Activated CD8-positive, alpha-beta T cell treated with anti-CD3 and anti-CD28 coated beads for 36 hours (primary cell): ENCODE measurements around the gene IGSF3. TPM values are rescaled to one million over a fixed set of nuclear protein-coding genes. Genes with fewer than 3 reads are reported as not detected.

Source experiments
- ATAC-seq: fragments of 200-7000 bp; cut with Tn5 transposase; one replicate; pipeline ENCODE4 v1.10.0; 2021; ENCODE audit warnings: mild to moderate bottlenecking, moderate library complexity
- CTCF ChIA-PET: fragments of 350-600 bp; sonication (Branson Sonifier 250); formaldehyde crosslinking; loops from one replicate; lab custom pipeline; 2021; ENCODE audit warnings: antibody characterized with exemption; lab: Charles Lee
- POLR2A ChIA-PET: fragments of 350-600 bp; sonication (Branson Sonifier 250); formaldehyde crosslinking; loops from one replicate; lab custom pipeline; 2021; ENCODE audit warnings: antibody characterized with exemption; lab: Charles Lee
- DNase-seq: peaks from one replicate; pipeline ENCODE4 v3.0.0-alpha.2; 2020
- H3K27ac Mint-ChIP-seq: one replicate; pipeline ENCODE4 v1.8.0; 2021; ENCODE audit warnings: mild to moderate bottlenecking, mixed read lengths
- H3K27me3 Mint-ChIP-seq: one replicate; pipeline ENCODE4 v1.8.0; 2021; ENCODE audit warnings: mixed read lengths
- H3K36me3 Mint-ChIP-seq: one replicate; pipeline ENCODE4 v1.8.0; 2021; ENCODE audit warnings: low read depth, mixed read lengths
- H3K4me1 Mint-ChIP-seq: one replicate; pipeline ENCODE4 v1.8.0; 2021; ENCODE audit warnings: low read depth, mixed read lengths
- H3K4me3 Mint-ChIP-seq: one replicate; pipeline ENCODE4 v1.8.0; 2021; ENCODE audit warnings: mild to moderate bottlenecking, moderate library complexity, mixed read lengths
- H3K9me3 Mint-ChIP-seq: one replicate; pipeline ENCODE4 v1.8.0; 2021; ENCODE audit warnings: mixed read lengths
- intact Hi-C: fragments of 100-400 bp; cut with micrococcal nuclease; formaldehyde crosslinking; loops from one replicate; pipeline ENCODE4 v1.10.0; 2022
- total RNA-seq, 2 experiments: library from RNA; stranded (reverse); gene quantifications; one replicate each; pipeline ENCODE4 v1.2.3, GENCODE V29; 2021
- TF ChIP-seq, protein P1 (sequence below): fragments of 200-600 bp; IDR thresholded peaks from one replicate; pipeline ENCODE4 v1.8.0; 2022; ENCODE audit warnings: antibody characterized with exemption, mild to moderate bottlenecking

IGSF3 gene
- total RNA-seq, 2 experiments from 2014 or later, result 0.54 to 0.72 TPM

DNA sequence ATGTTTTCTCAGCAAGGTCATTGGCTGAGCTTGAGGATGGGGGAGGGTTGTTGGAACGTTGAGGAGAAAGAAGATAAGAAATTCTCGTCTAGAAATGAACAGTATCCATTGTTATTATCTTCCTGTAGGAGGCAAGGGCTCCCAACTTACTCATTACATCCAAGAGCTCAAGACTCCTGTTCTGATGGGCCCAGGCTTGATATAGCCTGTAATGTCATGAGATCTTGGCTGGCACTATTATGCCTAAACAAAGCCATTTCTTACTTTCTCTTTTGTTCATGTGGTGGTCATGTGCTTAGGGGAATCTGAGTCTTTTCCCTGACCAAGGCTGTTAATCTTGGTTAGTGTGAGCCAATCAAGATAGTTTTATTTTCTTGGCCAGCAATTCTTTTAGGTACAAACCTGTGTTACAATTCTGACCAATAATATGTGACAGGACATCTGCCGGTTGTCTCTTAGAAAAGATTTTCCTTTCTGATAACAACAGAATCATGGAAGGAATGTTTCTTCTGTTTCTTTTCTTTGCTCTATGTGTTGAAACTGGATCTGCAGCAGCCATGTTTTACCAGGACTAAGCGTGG, 15.2 kb upstream of the IGSF3 start:
- ATAC-seq (no peak), DNase-seq (no peak)
- Mint-ChIP-seq H3K4me1 (no peaks in the 10 kb centered on the region), H3K36me3 (no peaks in the 10 kb centered on the region), H3K9me3 (no peaks in the 10 kb centered on the region), H3K27me3 (peaks cover 4% of the 10 kb centered on the region), H3K27ac (no peak overlapping the region), H3K4me3 (no peak overlapping the region)
- CTCF ChIA-PET, result interaction anchor here (4.2 kb wide), 1 partner anchor 11 kb away, joined by 20 read pairs; no protein-coding TSS in a partner anchor
- intact Hi-C loops, result no loop called here
- POLR2A ChIA-PET, result interaction anchor here (1.0 kb wide), 1 partner anchor 22 kb away, joined by 3 read pairs; no protein-coding TSS in a partner anchor
- TF ChIP-seq, protein P1, sequence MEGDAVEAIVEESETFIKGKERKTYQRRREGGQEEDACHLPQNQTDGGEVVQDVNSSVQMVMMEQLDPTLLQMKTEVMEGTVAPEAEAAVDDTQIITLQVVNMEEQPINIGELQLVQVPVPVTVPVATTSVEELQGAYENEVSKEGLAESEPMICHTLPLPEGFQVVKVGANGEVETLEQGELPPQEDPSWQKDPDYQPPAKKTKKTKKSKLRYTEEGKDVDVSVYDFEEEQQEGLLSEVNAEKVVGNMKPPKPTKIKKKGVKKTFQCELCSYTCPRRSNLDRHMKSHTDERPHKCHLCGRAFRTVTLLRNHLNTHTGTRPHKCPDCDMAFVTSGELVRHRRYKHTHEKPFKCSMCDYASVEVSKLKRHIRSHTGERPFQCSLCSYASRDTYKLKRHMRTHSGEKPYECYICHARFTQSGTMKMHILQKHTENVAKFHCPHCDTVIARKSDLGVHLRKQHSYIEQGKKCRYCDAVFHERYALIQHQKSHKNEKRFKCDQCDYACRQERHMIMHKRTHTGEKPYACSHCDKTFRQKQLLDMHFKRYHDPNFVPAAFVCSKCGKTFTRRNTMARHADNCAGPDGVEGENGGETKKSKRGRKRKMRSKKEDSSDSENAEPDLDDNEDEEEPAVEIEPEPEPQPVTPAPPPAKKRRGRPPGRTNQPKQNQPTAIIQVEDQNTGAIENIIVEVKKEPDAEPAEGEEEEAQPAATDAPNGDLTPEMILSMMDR, result no peak

DNA sequence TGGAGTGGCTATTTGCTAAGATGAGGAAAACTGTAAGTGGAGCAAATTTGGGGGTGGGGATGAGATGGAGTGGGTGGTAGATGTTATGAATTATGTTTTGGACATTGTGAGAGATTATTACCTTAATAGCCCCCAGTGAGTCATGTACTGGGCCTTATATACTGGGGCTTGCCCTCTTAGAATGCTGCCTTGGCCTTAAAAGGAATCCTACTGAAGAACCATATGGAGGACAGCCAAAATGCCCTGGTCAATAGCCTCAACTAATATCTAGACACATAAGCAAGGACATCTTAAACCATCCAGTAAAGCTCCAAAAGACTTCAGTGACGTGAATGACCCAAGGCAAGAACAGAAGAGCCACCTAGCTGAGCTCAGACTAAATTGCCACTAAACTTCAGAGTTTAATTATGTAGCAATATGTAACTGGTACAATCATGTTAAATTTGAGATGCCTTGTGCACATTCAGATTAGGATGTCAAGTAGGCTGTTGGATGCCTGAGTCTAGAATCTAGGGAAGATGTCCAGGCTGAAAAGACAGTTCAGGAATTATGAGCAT, 13.9 kb upstream of the IGSF3 start:
- no peaks in the 10 kb centered on the region for H3K36me3 Mint-ChIP-seq
- H3K9me3 Mint-ChIP-seq, result no peaks in the 10 kb centered on the region
- H3K27me3 Mint-ChIP-seq, result peaks cover 6% of the 10 kb centered on the region
- TF ChIP-seq, protein P1, result no peak
- ChIA-PET CTCF (interaction anchor here (4.2 kb wide), 1 partner anchor 10 kb away, joined by 20 read pairs; no protein-coding TSS in a partner anchor), POLR2A (no interaction called here)
- H3K4me1 Mint-ChIP-seq, result no peaks in the 10 kb centered on the region
- no peak for ATAC-seq
- intact Hi-C loops, result no loop called here
- no peak overlapping the region for H3K4me3 Mint-ChIP-seq
- H3K27ac Mint-ChIP-seq, result no peak overlapping the region
- DNase-seq, result no peak

DNA sequence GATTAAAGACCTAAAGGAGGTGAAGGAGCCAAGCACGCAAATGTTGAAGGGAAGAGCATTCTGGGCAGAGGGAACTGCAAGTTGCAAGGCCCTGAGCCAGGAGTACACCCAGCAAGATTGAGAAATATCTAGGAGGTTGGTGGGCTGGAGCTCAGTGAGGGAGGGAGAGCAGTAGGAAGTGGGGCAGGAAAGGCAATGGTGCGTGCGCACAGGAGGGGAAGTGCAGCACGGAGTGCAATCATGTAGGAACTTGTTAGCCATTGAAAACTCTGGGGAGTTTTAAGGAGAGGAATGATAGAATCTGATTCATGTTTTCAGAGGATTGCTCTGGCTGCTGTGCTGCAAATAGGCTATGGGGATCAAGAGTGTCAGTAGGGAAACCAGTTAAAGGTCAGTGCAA, 13.2 kb upstream of the IGSF3 start:
- Mint-ChIP-seq H3K4me1 (no peaks in the 10 kb centered on the region), H3K36me3 (no peaks in the 10 kb centered on the region), H3K9me3 (no peaks in the 10 kb centered on the region), H3K27me3 (peaks cover 10% of the 10 kb centered on the region), H3K4me3 (no peak overlapping the region), H3K27ac (no peak overlapping the region)
- intact Hi-C loops, result no loop called here
- TF ChIP-seq, protein P1, result no peak
- ATAC-seq, result no peak
- ChIA-PET CTCF (interaction anchor here (4.2 kb wide), 1 partner anchor 9 kb away, joined by 20 read pairs; no protein-coding TSS in a partner anchor), POLR2A (no interaction called here)
- no peak for DNase-seq

DNA sequence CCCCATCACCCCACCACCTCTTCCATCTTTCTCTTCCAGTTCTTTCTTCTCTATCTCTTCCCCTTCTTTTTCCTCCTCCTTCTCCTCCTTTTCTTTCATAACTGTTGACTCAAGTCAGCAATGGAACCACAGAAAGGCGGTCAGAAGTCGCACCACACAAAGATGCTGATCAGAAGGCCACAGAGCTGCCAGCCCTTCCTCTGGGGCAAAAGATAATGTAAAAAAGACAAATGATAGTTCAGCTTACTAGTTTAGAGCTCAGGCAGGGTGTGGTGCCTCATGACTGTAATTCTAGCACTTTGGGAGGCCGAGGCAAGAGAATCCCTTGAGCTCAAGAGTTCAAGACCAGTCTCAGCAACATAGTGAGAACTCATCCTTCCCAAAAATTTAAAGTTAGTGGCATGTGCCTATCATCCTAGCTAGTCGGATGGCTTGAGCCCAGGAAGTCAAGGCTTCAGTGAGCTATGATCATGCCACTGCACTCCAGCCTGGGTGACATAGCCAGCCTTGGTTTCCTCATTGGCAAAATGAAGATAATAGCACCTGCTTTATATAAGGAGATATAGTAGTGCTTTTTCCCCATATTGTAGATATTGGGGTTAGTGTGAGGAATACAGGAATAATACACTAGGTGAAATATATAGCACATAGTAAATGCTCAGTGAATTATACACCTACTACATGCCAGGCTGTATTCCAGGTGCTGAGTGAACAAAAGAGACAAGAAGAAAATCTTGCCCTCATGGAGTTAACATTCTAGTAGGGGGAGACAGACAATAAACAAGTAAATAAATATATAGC, 12.5 kb upstream of the IGSF3 start:
- ChIA-PET POLR2A (no interaction called here), CTCF (interaction anchor here (0.8 to 4.2 kb wide), 2 partner anchors 8 to 27 kb away, joined by 3 to 20 read pairs; no protein-coding TSS in a partner anchor)
- Mint-ChIP-seq H3K27me3 (peaks cover 12% of the 10 kb centered on the region), H3K4me3 (no peak overlapping the region), H3K36me3 (no peaks in the 10 kb centered on the region), H3K4me1 (no peaks in the 10 kb centered on the region), H3K9me3 (no peaks in the 10 kb centered on the region), H3K27ac (no peak overlapping the region)
- TF ChIP-seq, protein P1, result no peak
- DNase-seq, result no peak
- intact Hi-C loops, result loop anchor here (5.0 kb wide), 1 partner anchor 108 kb away; the partner anchor contains the start of gene CD58
- no peak for ATAC-seq
